Retinal pigment epithelial cell (primary cell): ENCODE measurements around the gene CHI3L1.

Experiments
- DNase-seq: peaks from one replicate; pipeline ENCODE4 v3.0.0-alpha.2; 2010; ENCODE audit warnings: low read depth
- H3K4me3 ChIP-seq: 2 replicates; pipeline ENCODE4 v1.5.1; 2011; ENCODE audit warnings: mild to moderate bottlenecking, low read length, control low read depth, moderate library complexity
- TF ChIP-seq, protein P1 (sequence below): conservative IDR thresholded peaks from 2 replicates; pipeline ENCODE4 v1.5.1; 2011; ENCODE audit warnings: low read depth, low read length, control low read depth, inconsistent platforms

Gene CHI3L1

DNA sequence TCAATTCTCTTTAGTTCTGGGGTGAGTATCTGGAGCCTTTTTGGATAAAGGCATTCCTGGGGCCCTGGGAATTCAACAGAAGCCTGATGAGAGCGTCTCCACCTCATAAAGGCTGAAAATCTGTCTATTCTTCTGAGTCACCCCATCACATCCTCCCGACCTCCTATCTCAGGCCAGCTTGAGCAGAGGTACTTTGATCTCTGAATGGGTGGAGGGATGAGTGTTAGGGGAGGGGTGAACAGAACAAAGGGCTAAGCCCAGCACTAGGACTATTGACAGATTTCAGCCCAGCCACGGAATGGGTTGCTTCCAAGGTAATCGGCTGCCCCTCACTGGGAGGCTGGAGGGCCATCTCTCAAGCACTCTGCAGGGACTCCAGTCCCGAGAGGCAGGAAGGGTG lies 8.4 kb downstream of the CHI3L1 start:
- DNase-seq = no peak
- no peak overlapping the region for H3K4me3 ChIP-seq
- TF ChIP-seq, protein P1, sequence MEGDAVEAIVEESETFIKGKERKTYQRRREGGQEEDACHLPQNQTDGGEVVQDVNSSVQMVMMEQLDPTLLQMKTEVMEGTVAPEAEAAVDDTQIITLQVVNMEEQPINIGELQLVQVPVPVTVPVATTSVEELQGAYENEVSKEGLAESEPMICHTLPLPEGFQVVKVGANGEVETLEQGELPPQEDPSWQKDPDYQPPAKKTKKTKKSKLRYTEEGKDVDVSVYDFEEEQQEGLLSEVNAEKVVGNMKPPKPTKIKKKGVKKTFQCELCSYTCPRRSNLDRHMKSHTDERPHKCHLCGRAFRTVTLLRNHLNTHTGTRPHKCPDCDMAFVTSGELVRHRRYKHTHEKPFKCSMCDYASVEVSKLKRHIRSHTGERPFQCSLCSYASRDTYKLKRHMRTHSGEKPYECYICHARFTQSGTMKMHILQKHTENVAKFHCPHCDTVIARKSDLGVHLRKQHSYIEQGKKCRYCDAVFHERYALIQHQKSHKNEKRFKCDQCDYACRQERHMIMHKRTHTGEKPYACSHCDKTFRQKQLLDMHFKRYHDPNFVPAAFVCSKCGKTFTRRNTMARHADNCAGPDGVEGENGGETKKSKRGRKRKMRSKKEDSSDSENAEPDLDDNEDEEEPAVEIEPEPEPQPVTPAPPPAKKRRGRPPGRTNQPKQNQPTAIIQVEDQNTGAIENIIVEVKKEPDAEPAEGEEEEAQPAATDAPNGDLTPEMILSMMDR = no peak

DNA sequence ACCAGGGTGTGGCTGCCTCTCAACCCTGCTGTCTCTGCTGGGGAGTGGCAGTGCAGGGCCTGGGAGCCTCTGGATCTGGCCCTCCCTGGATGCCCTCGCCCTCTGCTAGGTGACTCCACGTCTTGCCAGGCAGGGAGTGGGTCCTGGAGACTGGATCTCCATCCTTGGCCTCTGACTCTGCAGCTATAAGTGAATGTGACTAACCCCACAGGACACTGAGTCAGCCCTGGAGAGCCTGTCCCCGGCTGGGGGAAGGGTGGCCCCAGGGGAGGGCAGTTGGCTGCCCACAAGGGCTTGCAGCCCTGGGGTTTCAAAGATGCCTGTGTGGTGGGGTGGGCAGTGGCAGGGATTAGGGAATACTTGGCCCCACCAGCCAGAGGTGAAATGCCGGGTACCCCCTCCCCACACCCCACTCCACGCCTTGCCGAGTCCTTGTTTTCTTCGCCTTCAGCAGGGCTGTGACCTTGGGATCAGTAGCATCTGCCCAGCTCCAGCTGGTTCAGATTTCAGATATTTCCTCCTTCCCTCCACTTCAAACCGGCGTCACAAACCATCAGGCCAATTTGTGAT lies 8.9 kb downstream of the CHI3L1 start:
- TF ChIP-seq, protein P1 = no peak
- DNase-seq = no peak
- H3K4me3 ChIP-seq = no peak overlapping the region

DNA sequence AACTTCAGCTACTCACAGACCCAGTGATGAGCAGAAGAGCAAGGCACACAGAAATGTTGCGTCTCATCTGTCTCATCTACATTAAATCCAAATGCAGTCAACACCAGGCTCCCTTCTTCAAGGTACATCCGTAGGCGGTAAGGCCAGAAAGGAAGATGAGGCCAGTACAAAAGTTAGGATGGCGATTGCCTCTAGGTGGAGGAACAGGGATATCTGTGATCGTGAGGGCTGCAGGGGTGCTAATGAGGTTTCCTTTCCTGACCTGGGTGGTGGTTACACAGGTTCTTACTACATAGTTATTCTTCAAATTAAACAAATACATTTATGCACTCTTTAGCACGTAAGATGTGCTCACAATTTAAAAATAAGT lies 9.5 kb downstream of the CHI3L1 start:
- H3K4me3 ChIP-seq = no peak overlapping the region
- no peak for DNase-seq

DNA sequence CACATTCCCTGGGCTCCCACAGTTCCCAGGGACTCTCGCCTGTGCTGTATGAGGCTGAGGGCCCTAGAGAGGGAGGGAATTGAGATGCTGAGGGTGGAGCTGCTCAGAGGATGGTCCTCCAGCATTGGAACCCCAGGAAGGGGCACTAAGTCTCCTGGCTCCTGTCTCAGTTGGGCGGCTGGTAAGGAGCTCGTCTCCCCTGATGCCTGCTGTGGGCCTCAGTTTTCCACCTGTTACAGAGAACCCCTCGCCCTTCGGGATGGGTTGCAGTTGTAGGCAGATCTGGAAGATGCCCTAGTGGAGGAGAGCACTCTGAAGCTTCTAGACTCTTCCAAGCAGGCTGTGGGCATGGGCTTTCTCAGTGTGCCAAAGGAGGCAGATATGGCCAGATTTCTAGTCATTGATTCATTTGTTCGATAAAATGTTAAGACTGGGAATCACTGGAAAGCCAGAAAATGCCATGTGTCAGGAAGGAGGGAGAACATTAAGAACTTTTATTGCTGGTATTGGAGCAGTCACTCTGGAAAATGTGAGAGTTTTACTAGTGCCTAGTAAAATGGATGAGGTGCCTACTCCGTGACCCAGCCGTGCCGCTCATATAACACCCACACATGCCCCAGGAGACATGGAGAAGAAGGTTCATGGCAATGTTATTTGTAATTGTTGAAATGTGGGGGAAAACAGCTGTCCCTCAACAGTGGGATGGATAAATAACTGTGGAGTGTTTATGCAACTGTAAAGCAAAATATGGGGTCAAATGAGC lies 10.1 kb downstream of the CHI3L1 start:
- no peak for DNase-seq
- TF ChIP-seq, protein P1 = no peak
- no peak overlapping the region for H3K4me3 ChIP-seq

More for the DNA sequence above, 9.5 kb downstream of the CHI3L1 start:
- TF ChIP-seq, protein P1 = no peak

DNA sequence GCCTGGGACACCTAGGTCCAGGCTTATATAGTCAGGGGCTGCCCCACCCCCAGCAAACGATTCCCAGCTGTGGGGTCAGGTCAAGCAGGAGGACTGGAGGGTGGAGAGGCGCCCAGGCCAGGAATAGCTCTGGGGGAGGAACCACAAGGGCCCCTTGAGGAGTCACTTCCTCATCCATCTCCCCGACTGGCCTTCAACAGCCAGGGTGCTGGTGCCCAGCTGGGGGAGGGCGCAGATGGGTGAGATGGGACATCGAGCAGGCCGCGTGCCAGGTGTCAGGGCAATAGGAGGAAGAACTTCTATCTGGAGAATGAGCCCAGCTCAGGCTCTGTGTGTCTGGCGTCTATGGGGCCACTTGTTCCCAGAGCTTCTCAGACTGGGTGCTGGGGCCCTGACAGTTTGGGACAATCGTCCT lies 10.7 kb downstream of the CHI3L1 start:
- no peak for DNase-seq
- TF ChIP-seq, protein P1 = no peak
- H3K4me3 ChIP-seq = no peak overlapping the region

DNA sequence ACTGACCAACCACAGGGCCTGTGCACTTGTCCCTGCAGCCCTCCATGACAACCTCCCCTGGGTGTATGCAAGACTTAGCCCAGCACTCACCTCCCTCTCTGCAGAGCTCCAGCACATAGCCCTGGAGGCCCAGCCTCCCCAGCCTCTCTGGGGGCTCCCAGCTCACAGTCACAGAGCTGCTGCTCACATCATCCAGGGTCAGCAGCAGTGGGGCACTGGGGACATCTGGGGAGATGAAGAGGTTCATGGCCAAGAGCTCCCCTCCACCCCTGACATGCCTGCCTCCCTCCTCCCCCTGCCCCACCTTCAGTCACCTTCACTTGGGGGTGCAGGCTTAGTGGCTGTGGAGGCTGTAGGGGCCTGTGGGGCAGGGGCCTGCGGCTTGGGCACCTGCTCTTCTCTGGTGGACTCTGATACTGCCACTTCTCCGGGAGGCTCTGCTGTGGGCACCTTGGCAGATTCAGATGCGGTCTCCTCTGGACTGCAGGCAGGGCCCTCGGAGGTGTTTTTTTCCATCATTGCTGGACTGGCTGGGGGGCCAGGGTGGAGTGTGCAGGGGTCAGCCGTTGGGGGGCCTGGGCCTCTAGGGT lies 11.2 kb downstream of the CHI3L1 start, which contains the start of gene MYBPH:
Gene MYBPH (minus strand): TSS at position 590 of the 590 bp plus-strand sequence. CDS start 71 bp downstream, at position 519.
- H3K4me3 ChIP-seq = no peak within 1 kb of the TSS
- TF ChIP-seq, protein P1 = no peak
- DNase-seq = no peak
